Spleen (tissue), 11 donors: ENCODE data around the gene GOLGA2. TPM values are rescaled to one million over a fixed set of nuclear protein-coding genes. Genes with fewer than 3 reads are reported as not detected.

Experiments used
- DNase-seq: peaks from one replicate; pipeline ENCODE4 v3.0.0-alpha.2; 2020
- H3K27ac ChIP-seq, 8 donors: fragments of 200-600 bp; sonication (generic) in 7 of 8; 1 replicate in 4 of 8; 2 replicates in 4 of 8; pipeline versions ENCODE4 v1.5.0 to v1.8.0; 2016 to 2021; ENCODE audit warnings: inconsistent platforms in 4 of 8, mild to moderate bottlenecking in 4 of 8, moderate library complexity in 1 of 8
- H3K27me3 ChIP-seq, 7 donors: fragments of 200-600 bp; sonication (generic) in 6 of 7; replicated peaks in 1 of 7; 1 replicate in 4 of 7; 2 replicates in 3 of 7; pipeline versions ENCODE4 v1.5.0 to v1.8.0; 2016 to 2021; ENCODE audit warnings: inconsistent platforms in 3 of 7, mild to moderate bottlenecking in 1 of 7
- H3K36me3 ChIP-seq, 6 donors: fragments of 200-600 bp; sonication (generic) in 5 of 6; 1 replicate in 4 of 6; 2 replicates in 2 of 6; pipeline versions ENCODE4 v1.5.0 to v1.8.0; 2016 to 2021; ENCODE audit warnings: inconsistent platforms in 2 of 6
- H3K4me1 ChIP-seq, 6 donors: fragments of 200-600 bp; sonication (generic) in 5 of 6; 1 replicate in 3 of 6; 2 replicates in 3 of 6; pipeline versions ENCODE4 v1.5.0 to v1.8.0; 2016 to 2021; ENCODE audit warnings: inconsistent platforms in 3 of 6
- H3K4me3 ChIP-seq, 8 donors: fragments of 200-600 bp; sonication (generic) in 7 of 8; 1 replicate in 4 of 8; 2 replicates in 4 of 8; pipeline versions ENCODE4 v1.5.0 to v1.8.0; 2016 to 2021; ENCODE audit warnings: inconsistent platforms in 4 of 8, mild to moderate bottlenecking in 4 of 8, moderate library complexity in 2 of 8
- H3K9me3 ChIP-seq, 8 donors: fragments of 200-600 bp; sonication (generic) in 7 of 8; 1 replicate in 4 of 8; 2 replicates in 4 of 8; pipeline versions ENCODE4 v1.5.0 to v1.8.0; 2016 to 2021; ENCODE audit warnings: inconsistent platforms in 4 of 8
- POLR2A ChIP-seq, 3 donors: fragments of 450-650 bp; IDR thresholded peaks; one replicate each; pipeline ENCODE4 v1.5.1; 2017; ENCODE audit warnings: antibody characterized with exemption in 3 of 3, mild to moderate bottlenecking in 1 of 3
- POLR2AphosphoS5 ChIP-seq, 3 donors: sonication (generic); formaldehyde crosslinking; IDR thresholded peaks; one replicate each; pipeline ENCODE4 v1.5.1; 2017; ENCODE audit warnings: antibody characterized with exemption in 3 of 3
- WGBS, 5 donors: extraction: QIAGEN DNeasy Blood & Tissue Kit in 3 of 5; methylation state at CpG; one replicate each; pipeline versions ENCODE4 v1.1.5 to v1.1.7; 2013 to 2018; 5-methylcytosine and 5-hydroxymethylcytosine counted together
- intact Hi-C: fragments of 100-400 bp; cut with DNase I; formaldehyde crosslinking; loops from one replicate; pipeline ENCODE4 v1.15.0; 2023; ENCODE audit warnings: low total_unique reads
- polyA plus RNA-seq, 3 donors: library from polyadenylated mRNA; stranded (reverse); fragments of 200-250 nt; gene quantifications; one replicate each; pipeline ENCODE4 v1.2.1, GENCODE V29; 2013
- total RNA-seq, 7 donors: library from RNA; depleted of rRNA in 3 of 7; stranded (reverse); fragments of >200 nt in 3 of 7; fragmentation: NEBNext Ultra II Directional in 4 of 7; extraction: Animal tissue kit (Norgen Biotek cat#: 25700) in 4 of 7; gene quantifications; one replicate each; pipeline versions ENCODE4 v1.1.0 to v1.2.1, GENCODE V29; 2016 to 2021
- TF ChIP-seq, protein P1 (sequence below), 11 experiments: fragments of 200-600 bp in 7 of 11; fragments of 450-650 bp in 4 of 11; sonication (generic) in 4 of 11; IDR thresholded peaks in 8 of 11; conservative IDR thresholded peaks in 3 of 11; 1 replicate in 7 of 11; 2 replicates in 4 of 11; pipeline versions ENCODE4 v1.4.0 to v1.8.0; 2016 to 2021; ENCODE audit warnings: antibody characterized with exemption in 11 of 11, inconsistent platforms in 4 of 11, mild to moderate bottlenecking in 1 of 11
- donor health status: healthy with polysubstance abuse.
- donor health status: DM: no; HTN: no; CAD: no; lungs with moderate emphysema.
- donor health status: DM: no; HTN: no; CAD: no.
- donor health status: Bipolar disorder and iron deficiency.
- donor health status: healthy.
- donor health status: DM: no; HTN: no; CAD: no.
- donor health status: DM: yes; HTN: yes; CAD: no.

The GOLGA2 gene
- total and polyA plus RNA-seq, 10 donors, result 15.5 to 79.0 (median 59.5) TPM

DNA sequence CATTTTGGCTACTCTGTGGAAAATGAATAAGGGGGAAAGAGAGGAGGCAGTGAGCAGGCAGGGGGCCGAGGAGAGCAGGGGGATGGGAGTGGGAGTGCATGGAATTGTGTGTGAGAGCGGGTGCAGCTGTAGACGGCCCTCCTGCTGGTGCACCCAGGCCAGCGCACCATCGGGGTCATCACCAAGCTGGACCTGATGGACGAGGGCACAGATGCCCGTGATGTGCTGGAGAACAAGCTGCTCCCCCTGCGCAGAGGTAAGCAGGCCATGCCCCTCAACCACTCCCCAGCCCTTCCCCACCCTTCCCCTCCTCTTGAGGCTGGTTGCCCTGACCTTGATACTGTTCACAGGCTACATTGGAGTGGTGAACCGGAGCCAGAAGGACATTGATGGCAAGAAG lies 56.0 kb downstream of the GOLGA2 start:
- H3K9me3 ChIP-seq, result no peaks in the 10 kb centered on the region
- no peak overlapping the region for H3K27ac ChIP-seq
- H3K36me3 ChIP-seq, result no peaks in the 10 kb centered on the region
- no peaks in the 10 kb centered on the region for H3K27me3 ChIP-seq
- TF ChIP-seq POLR2AphosphoS5 (IDR thresholded peaks at IDR 0.05) (no peak), POLR2A (IDR thresholded peaks at IDR 0.05) (no peak)
- TF ChIP-seq, protein P1, sequence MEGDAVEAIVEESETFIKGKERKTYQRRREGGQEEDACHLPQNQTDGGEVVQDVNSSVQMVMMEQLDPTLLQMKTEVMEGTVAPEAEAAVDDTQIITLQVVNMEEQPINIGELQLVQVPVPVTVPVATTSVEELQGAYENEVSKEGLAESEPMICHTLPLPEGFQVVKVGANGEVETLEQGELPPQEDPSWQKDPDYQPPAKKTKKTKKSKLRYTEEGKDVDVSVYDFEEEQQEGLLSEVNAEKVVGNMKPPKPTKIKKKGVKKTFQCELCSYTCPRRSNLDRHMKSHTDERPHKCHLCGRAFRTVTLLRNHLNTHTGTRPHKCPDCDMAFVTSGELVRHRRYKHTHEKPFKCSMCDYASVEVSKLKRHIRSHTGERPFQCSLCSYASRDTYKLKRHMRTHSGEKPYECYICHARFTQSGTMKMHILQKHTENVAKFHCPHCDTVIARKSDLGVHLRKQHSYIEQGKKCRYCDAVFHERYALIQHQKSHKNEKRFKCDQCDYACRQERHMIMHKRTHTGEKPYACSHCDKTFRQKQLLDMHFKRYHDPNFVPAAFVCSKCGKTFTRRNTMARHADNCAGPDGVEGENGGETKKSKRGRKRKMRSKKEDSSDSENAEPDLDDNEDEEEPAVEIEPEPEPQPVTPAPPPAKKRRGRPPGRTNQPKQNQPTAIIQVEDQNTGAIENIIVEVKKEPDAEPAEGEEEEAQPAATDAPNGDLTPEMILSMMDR (IDR thresholded peaks at IDR 0.05 in 8 of 11, conservative IDR thresholded peaks at IDR 0.05 in 3 of 11), result no peak
- WGBS, 5 donors, result 78 to 95% (median 88%) methylated on average over 9 of the region's 9 CpGs
- intact Hi-C loops, result no loop called here
- H3K4me1 ChIP-seq, result peaks cover 0 to 18% (median 16%) of the 10 kb centered on the region in 6 donors
- DNase-seq, result no peak
- H3K4me3 ChIP-seq, result no peak overlapping the region

DNA sequence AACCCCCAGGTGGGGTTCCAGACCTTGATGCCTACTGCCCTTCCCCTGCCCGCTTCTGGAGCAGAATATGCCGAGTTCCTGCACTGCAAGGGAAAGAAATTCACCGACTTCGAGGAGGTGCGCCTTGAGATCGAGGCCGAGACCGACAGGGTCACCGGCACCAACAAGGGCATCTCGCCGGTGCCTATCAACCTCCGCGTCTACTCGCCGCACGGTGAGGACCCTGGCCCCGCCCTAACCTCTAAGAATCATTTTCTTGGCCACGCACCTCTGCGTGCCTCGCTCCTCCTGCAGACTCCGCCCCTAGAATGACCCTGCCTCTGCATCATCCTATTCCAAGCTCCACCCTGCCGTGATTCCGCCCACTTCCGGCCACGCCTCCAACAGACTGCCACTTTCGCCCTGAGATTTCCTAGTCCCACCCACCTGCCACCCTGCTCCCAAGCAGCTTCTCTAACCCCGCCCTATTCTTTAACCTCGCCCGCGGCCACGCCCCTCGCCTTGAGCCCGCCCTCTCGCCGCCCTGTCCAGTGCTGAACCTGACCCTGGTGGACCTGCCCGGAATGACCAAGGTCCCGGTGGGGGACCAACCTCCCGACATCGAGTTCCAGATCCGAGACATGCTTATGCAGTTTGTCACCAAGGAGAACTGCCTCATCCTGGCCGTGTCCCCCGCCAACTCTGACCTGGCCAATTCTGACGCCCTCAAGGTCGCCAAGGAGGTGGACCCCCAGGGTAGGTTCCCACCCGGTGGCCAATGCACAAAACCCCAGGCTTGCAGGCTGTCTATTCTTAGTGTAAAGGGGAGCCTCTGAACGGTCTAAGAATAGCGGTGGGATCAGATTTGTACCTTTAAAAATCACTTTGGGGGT lies 57.1 kb downstream of the GOLGA2 start:
- 14 to 24% (median 21%) methylated on average over 32 to 47 of the region's 47 CpGs for WGBS, 5 donors
- peak overlapping the region; percentile 28 to 71 (median 38) for H3K4me3 ChIP-seq
- intact Hi-C loops, result no loop called here
- no peaks in the 10 kb centered on the region for H3K9me3 ChIP-seq
- TF ChIP-seq POLR2AphosphoS5 (IDR thresholded peaks at IDR 0.05), result peak; percentile 32 to 69 (median 63)
- no peak for TF ChIP-seq POLR2A (IDR thresholded peaks at IDR 0.05)
- TF ChIP-seq, protein P1 (IDR thresholded peaks at IDR 0.05 in 8 of 11, conservative IDR thresholded peaks at IDR 0.05 in 3 of 11), result peak in 2 of 11 experiments; percentile 22 to 23
- H3K4me1 ChIP-seq, result peaks cover 0 to 18% (median 16%) of the 10 kb centered on the region in 6 donors
- peak overlapping the region in 2 of 8 donors; percentile 38 to 46 for H3K27ac ChIP-seq
- H3K36me3 ChIP-seq, result no peaks in the 10 kb centered on the region
- H3K27me3 ChIP-seq, result no peaks in the 10 kb centered on the region
- DNase-seq, result peak; percentile 96

DNA sequence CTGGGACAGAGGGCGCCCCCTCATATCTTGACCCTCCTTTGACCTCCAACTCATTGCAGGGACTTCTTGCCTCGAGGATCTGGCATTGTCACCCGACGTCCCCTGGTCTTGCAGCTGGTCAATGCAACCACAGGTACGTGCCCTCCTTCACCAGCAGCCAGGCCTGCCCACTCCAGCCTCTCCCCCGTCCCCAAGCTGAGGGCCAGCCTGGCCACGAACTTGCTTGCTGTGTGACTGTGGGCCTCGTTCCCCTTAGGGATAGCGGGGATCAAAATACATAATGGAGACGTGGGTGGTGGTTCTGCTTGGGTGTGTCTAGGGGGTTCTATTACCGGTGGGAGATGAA lies 57.7 kb downstream of the GOLGA2 start:
- intact Hi-C loops, result no loop called here
- Histone ChIP-seq H3K27ac (peak overlapping the region in 2 of 8 donors; percentile 38 to 46), H3K4me1 (peaks cover 0 to 18% (median 16%) of the 10 kb centered on the region in 6 donors), H3K4me3 (peak overlapping the region in 7 of 8 donors; percentile 30 to 71 (median 38)), H3K36me3 (no peaks in the 10 kb centered on the region), H3K27me3 (no peaks in the 10 kb centered on the region), H3K9me3 (no peaks in the 10 kb centered on the region)
- 66 to 78% (median 68%) methylated on average over 11 of the region's 11 CpGs for WGBS, 5 donors
- DNase-seq, result no peak
- TF ChIP-seq, protein P1 (IDR thresholded peaks at IDR 0.05 in 8 of 11, conservative IDR thresholded peaks at IDR 0.05 in 3 of 11), result no peak
- no peak for TF ChIP-seq POLR2AphosphoS5 (IDR thresholded peaks at IDR 0.05)

DNA sequence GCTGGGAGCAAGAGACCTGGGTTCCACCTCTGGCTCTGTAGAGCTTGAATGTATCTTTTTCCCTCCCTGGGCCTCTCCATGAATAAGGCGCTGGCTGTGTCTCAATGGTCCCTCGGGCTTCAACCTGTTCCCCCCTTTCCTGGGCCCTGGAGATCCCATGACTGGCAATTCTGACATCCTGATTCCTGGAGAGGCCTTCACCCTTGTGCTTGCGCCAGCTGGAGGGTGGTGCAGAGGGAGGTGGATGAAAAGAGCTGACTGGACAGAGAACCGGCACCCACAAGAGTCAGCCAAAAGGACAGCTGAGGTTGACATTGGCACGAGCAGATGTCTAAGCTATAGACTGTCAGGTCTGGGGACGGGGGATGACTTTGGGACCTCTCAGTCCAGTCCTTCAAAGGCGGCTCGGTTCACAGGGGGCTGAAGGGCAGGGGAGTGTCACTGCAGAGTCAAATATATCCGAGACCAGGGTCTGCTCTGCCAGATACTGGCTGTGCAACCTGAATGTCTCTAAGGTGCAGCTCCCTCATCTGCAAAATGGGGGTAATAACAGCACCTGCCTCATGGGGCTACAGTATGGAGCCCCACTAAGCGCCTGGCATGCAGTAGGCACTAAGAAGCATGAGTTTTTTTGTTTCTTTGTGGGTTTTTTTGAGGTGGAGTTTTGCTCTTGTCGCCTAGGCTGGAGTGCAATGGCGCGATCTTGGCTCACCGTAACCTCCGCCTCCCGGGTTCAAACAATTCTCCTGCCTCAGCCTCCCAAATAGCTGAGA lies 58.8 kb downstream of the GOLGA2 start:
- Histone ChIP-seq H3K27me3 (peaks cover 0 to 5% (median 0%) of the 10 kb centered on the region in 7 donors), H3K9me3 (no peaks in the 10 kb centered on the region), H3K27ac (no peak overlapping the region), H3K36me3 (no peaks in the 10 kb centered on the region), H3K4me3 (no peak overlapping the region), H3K4me1 (peaks cover 0 to 18% (median 16%) of the 10 kb centered on the region in 6 donors)
- TF ChIP-seq, protein P1 (IDR thresholded peaks at IDR 0.05 in 8 of 11, conservative IDR thresholded peaks at IDR 0.05 in 3 of 11), result no peak
- no peak for TF ChIP-seq POLR2A (IDR thresholded peaks at IDR 0.05)
- no peak for TF ChIP-seq POLR2AphosphoS5 (IDR thresholded peaks at IDR 0.05)
- WGBS, 5 donors, result 85 to 91% (median 90%) methylated on average over 14 to 16 of the region's 16 CpGs
- intact Hi-C loops, result no loop called here
- DNase-seq, result no peak
